HG03064 (cell line): Measurements from ENCODE around the gene MAP3K12.
"Not testable (repeated sequence)": the region's sequence is repeated elsewhere in the genome, so short reads cannot be mapped to it uniquely, and the experiment has no call there.

Experiments
- ATAC-seq: cut with Tn5 transposase; IDR thresholded peaks from one replicate; pipeline ENCODE4 v1.9.1; 2021; ENCODE audit warnings: low read depth; ENCODE audit not compliant: unreplicated experiment

The MAP3K12 gene, protein sequence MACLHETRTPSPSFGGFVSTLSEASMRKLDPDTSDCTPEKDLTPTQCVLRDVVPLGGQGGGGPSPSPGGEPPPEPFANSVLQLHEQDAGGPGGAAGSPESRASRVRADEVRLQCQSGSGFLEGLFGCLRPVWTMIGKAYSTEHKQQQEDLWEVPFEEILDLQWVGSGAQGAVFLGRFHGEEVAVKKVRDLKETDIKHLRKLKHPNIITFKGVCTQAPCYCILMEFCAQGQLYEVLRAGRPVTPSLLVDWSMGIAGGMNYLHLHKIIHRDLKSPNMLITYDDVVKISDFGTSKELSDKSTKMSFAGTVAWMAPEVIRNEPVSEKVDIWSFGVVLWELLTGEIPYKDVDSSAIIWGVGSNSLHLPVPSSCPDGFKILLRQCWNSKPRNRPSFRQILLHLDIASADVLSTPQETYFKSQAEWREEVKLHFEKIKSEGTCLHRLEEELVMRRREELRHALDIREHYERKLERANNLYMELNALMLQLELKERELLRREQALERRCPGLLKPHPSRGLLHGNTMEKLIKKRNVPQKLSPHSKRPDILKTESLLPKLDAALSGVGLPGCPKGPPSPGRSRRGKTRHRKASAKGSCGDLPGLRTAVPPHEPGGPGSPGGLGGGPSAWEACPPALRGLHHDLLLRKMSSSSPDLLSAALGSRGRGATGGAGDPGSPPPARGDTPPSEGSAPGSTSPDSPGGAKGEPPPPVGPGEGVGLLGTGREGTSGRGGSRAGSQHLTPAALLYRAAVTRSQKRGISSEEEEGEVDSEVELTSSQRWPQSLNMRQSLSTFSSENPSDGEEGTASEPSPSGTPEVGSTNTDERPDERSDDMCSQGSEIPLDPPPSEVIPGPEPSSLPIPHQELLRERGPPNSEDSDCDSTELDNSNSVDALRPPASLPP

DNA sequence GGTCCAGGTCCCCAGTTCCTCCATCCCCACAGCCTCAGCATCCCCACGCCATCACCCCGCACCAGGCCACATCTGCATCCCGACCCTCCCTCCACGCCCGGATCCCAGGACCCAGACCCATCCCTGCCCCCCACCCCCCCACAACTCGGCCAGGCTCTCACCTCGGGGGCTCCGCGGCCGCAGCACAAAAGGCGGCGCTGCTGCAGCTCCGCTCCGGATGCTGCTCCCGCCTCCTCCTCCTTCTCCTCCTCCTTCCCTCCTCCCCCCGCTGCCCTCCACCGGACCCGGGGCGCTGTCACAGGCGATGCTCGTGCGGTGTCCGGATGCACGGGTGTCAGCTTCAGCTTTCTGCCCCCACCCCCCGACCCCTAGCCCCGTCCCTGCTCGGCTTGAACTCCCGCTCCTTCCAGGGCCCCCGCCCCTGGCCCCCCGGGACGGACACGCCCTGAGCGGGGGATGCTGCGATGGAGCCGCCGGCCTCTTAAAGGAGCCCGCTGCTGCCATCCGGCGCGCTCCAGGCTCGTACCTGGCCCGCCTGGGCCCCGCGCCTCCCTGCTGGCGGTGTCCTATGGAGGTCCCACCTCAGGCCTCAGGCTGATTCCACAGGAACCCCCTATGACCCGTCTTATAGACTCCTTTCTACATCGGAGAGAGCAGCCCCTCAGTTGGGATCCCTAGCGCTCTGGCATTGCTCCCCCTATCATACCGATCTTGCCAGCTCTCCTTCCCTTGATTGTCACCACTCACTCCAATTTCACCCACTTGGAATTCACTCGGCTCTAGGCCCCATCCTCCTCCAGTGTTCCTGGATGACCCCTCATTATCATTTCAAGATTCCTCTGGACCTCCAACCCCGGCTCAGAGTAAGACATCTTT, at the start of gene MAP3K12:
TSS of gene MAP3K12 (minus strand) at position 193 of the 876 bp plus-strand sequence. CDS start 12,067 bp downstream, outside the sequence.
- no peak for ATAC-seq

DNA sequence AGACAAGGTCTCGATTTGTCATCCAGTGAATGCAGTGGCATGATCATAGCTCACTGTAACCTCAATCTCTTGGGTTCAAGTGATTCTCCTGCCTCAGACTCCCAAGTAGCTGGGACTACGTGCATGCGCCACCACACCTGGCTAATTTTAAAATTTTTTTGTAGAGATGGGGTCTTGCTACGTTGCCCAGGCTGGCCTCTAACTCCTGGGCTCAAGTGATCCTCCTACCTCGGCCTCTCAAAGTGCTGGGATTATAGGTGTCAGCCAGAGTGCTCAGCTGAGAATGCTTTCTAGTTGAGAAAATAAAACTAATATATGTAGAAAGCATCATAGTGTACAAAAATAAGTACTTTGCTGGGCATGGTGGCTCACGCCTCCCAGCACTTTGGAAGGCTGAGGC, 49.1 kb upstream of the MAP3K12 start:
- not testable (repeated sequence) for ATAC-seq

DNA sequence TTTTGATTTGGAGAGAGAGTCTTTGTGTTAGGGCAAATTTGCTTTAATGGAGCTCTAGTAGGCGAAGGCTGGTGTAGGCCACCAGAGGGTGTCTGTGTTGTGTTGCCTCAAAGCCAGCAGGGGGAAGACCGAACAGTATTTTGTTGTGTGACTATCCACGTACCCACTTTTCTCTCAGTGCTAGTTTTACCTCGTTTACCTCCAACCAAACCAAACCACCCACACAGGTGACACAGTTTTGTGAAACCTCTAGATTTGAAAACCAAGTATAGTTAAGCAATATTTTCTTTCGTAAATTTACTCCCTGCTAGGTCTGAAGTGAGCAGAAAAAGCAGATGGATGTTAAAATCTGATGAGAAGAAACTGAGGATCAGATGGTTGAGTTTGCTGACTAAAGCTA, 44.3 kb upstream of the MAP3K12 start:
- ATAC-seq, result no peak

DNA sequence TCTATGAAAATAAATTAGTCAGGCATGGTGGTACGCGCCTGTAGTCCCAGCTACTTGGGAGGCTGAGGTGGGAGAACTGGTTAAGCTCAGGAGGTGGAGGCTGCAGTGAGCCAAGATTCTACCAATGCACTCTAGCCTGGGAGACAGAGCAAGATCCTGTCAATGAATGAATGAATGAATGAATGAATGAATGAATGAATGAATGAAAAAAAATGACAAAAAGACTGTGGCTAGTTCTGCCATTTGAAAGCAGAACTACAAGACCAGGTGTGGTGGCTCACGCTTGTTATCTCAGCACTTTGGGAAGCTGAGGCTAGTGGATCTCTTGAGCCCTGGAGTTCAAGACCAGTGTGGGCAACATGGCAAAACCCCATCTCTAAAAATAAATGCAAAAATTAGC, 40.3 kb upstream of the MAP3K12 start:
- ATAC-seq, result no peak

DNA sequence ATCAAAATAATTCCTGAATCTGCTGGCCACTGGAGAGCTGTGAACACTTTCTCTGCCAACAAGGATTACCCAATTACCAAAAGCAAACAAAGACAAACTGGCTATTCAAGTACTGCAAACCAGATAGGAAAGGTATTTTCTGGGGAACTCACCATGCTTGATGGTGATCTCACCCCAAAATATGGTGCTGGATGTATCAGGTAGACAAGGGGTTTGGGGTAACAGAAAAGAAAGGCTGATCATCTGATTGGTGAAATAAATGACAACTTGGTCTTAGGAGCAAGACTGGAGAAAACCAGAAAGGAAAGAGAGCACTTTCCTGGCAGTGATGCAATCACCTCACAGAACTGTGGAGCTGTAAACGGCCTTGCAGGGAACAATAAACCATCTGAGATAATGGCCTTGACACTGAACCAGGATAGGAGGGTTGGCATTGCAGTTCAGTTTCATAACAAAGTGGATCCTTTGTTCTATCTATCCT, 39.0 kb upstream of the MAP3K12 start:
- no peak for ATAC-seq

DNA sequence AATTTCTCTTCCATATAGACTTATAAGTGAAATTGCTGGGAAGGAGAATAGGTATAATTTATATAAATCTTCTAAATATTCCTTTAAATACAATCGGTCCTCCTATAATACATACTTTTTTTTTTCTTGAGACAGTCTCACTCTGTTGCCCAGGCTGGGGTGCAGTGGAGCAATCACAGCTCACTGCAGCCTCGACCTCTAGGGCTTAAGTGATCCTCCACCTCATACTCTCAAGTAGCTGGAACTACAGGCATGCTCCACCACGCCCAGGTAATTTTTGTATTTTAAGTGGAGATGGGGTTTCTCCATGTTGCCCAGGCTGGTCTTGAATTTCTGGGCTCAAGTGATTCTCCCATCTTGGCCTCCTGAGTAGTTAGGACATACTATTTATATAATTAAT, 37.7 kb upstream of the MAP3K12 start:
- no peak for ATAC-seq

DNA sequence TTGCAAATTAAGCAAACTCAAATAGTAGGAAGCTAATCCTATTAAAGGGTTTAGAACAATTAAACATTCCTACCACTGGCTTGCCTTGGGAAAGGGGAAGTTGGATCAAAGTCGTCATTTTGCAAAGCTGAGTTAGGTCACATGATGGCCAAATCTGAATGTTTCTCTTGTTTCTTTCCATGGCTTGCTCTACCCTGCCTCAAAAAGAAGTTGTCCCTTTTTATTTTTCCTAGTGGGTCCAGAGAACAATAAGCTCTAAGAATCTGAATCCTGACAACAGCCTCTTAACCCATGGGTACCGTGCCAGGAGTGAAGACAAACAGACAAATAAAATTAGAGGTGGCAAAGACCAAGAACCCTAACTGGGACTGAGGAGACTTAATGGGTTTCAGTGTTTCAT, 34.2 kb upstream of the MAP3K12 start:
- ATAC-seq, result no peak

DNA sequence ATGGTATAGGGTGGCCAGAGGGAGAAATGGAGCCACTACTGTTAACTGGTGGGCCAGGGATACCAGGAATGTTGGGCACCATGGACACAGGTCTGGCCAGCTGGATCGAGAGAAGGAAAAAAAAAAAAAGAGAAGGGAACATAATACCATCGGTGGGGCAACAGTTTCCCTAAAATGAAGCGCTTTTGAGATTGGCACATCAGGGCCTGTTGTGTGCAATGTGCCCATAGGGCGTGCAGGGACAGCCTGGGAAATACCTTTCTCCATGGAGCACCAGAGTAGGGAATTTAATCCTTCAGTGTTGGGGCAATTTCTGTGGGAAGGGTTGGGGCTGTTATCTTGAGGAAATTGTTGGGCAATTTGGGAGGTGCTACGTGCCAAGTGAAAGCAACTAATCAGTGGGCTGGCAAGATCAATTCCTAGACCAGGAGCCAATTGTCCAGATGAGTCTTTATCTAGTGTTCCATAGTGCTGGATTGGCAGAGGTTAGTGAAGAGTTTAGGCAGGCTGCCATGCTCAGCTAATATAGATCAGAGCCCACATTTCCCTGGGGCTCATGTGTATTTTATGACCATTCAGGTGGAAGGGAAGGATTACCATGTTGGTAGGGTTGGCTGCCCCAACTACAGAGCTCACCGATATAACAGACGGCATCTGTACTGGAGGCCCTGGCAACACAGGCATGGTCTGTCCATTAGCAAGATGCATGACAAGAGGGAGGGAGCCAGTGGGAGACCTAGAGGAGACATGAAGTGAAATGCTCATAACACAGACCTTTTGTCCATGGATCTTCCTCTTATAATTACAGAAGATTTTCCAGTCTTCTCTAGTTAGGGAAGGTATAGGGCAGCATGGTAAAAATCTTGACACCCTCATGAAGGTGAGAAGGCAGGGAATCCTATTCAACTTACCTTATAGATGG, 33.5 kb upstream of the MAP3K12 start:
- ATAC-seq, result no peak

DNA sequence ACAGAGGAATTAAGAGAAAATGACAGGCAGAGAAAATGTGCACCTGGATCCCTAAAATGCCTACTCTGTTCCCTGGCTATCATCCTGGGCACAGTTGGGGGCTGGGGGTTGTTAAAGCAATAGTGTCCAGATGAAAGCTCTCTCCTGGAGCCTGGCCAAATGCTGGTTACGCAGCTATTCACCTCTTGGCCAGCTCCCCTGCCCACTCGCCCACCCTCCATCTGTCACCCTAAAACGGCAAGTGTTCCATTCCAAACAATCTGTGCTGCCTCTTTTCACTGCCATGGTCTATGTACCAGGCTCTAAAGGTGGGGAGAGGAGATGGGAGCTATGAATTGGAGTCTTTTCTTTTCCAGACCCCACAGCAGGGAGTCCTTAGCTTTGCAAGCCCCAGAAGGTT, 32.8 kb upstream of the MAP3K12 start:
- no peak for ATAC-seq

DNA sequence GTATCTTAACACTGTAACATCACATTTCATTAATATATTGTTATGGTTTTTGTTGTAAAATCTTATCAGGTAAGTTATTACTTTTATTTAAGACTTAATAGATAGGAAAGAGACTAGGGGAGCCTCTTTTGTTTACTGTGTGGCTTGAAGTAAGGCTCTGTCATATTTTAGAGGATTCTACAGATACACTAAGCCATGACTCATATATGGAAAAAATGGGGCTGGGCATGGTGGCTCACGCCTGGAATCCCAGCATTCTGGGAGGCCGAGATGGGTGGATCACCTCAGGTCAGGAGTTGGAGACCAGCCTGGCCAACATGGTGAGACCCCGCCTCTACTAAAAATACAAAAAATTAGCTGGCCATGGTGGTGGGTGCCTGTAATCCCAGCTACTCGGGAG, 31.7 kb upstream of the MAP3K12 start:
- ATAC-seq, result no peak

DNA sequence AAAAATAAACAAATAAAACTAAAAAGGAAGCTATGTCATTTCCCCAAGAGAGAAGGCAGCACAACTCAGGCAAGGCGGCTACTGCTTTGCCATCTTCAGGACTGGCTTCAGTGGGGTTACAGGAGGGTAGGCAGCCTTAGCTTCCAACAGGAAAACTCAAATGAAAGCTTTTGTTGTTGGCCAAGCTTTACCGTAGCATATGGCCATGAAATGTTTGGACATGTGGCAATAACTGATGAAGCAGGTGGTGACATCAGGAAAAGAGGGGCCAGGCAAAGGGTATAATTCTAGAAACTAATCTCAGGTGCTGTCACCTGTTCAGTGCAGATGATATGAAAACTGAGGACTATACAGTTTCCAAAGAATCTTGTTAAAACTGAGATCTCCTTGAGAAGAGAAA, 30.8 kb upstream of the MAP3K12 start:
- ATAC-seq, result no peak

DNA sequence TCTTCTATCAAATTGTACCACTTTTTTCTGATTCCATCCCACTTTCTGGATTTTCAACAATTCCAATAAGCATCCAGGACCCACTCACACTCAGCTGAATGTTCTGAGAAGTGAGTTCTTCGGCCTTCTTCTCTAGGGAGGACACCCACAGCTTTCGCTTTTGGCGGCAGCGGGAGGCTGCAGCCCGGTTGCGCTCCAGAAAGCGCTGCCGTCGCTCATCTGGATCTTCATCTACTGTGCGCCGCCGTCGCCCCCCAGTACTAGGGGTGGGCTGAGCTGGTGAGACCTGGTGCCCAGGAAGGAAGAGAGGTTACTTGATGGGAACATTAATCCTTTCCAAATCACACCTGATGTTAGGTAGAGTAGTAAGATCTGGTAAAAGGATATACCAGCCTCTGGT, 25.2 kb upstream of the MAP3K12 start:
- ATAC-seq, result no peak

DNA sequence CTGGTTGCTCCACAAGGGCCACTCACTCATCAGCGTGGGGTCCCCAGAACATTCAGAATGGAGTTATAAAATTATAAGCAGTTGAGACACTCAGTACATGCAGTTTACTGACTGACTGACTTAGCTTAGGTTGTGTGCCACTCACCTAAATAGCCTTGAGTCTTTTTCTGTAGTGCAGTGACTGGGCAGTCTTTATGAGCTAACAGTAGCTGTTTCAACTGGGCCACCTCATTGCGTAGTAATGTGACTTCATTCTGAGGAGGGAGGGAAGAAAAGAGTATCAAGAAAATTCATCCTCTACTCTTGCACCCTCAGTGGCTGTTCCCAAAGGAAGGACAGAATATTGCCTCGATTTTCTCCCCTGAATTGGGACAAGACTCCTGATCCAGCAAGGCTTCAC, 23.9 kb upstream of the MAP3K12 start:
- ATAC-seq, result no peak

DNA sequence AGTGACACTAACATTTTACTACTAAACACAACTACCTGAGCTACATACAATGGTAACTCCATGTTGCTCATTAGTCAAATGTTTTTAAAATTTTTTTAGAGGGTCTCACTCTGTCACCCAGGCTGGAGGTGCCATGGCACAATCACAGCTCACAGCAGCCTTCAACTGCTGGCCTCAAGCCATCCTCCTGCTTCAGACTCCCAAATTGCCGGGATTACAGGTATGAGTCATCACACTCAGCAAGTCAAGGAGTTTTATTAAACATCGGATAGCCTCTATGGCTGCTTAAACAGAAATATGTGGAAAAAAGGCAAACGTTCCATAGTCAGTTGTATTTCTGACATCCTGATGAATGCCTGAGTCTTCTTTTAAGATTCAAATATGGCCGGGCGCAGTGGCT, 19.1 kb upstream of the MAP3K12 start:
- ATAC-seq, result no peak

DNA sequence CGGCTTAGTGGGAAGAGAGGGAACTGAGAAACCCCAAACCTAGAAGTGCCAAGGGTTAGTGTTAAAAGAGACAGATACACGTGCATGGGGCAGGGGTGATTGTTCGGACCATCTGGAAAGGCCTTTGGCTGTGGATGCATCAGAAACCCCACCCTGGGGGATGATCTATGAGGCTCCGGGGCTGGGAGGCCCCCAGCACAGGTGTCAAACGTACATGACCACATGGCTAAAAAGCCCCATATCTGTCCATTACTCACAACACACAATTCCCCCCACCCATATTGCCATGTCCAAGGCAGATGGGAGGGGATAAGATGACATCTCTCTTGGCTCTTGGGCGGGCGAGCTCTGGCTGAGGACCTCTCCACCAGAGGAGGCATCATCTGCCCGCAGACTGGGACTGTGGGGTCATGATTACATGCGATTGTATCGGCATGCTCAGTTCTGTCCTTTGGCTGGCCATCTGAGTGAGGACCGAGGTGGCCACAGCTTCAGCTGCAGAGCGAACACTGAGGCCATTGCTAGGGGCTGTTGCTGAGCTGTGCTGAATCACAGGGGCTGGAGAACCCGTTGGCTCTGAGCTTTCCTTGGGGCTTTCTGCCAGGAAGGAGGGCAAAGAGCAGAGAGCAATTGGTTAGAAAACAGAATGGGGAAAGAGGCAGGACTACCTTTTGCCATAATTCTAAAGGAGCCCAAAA, 17.6 kb upstream of the MAP3K12 start:
- ATAC-seq, result no peak

DNA sequence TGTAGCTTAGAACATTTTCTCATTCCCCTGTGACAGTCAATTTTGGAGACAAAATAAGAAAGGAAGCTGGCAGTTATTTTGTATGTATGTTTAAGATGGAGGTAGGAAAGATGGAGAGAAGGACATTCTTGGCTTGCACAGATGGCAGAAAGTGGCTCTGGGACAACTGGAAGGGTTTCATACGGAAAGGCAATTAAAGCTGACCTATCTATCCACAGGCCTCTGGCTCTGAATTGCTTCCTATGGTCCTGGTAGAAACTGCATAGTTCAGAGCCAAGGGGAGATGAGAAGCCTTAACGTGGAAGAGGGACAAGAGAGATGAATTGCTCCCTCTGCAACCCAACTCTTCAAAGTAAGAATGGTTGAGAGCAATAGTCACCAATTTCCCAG, 16.0 kb upstream of the MAP3K12 start:
- no peak for ATAC-seq

DNA sequence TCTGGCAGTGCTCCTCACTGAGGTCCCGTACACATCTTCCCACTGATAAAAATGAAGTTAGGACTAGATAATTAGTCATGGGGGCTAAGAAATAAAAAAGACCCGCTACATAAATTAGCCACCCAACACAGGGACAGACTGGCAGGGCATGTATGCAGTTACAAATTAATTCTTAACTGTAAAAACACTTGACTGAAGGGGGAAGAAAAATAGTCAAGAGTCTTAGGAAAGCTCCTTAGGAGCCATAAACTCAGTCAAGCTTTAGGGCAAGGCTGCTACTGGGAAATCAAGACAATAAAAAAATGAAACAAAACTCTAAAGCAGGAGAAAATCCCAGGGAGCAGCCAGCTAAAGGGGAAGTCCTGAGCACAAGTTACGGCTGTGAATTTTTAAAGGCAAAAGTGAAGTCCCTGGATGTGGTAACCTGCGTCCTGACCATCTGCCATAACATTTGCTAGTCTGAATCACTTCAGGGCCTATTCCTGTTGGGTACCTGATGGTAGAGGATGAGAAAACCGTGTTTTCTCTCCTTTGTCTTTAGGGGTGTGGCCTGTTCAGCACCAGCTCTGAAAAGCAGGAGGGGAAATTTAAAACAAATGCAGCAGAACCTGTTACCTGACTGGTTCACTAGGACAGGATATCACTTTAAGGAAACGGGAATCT, 15.5 kb upstream of the MAP3K12 start:
- ATAC-seq, result no peak

DNA sequence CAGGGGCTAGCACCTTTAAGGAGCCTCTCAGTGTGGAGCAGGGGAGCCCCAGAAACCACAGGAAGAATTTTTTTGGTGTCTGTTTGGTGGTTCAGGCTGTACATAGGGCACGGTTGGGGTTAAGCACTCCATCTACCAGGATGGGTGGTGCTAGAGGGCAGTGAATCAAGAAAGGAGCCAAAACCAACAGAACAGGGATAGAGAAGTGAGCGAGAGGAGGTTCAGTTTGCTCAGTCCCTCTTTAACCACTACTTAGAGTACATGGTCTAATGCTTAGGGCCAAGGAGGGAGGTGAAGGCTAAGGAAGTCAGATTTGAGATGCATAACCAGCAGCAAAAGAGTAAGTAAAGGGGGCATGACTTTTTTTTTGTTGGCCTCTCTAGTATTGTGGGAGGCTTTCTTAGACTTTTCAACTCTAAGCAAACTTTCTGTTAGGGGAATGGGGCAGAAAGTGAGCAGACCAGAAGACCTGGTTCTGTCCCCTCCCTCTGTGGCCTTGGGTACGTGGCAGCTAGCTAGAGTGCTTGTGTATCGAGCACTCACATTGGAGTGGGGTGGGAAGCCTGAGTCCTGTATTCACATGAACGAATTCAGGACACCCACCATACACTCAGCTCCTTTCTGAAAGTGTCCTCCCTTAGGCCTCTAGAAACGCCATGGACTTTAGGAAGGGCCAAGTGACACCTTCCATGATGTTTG, 14.6 kb upstream of the MAP3K12 start:
- ATAC-seq, result no peak
